Measurements from ENCODE around the gene OR2B2. TPM values are rescaled to one million over a fixed set of nuclear protein-coding genes. Genes with fewer than 3 reads are reported as not detected.

The OR2B2 gene
- total RNA-seq, 1 donor from 2014 or later = not detected

DNA sequence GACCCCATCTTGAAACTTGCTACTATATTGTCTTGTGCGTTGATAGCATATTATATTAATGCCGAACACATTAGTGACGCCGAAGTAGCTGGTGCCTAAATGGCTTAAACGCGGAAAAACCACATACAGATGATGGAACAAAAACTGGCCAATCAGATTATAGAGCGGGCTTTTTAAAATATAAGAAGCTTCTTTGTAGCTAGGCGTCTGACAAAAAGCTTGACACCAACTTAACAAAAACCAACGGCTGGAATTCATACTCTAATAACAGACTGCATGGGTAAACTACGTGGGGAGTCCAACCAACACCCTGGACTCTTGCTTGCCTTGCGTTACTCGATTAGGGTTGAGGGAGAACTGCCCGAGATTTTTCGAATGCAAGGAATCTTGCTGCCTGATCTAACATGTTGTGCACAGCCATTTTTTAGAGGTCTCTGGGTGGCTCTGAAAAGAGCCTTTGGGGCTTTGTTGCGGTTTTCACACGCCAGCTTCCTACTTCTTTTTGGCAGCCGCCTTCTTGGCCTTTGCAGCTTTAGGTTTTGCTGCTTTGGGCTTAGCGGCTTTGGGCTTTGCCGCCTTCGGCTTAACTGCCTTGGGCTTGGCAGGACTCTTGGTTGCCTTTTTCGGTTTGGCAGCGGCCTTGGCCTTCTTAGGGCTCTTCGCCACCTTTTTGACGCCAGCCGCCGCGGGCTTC is 45.7 kb downstream of the OR2B2 start:
- no peaks in the 10 kb centered on the region for H3K27me3 Mint-ChIP-seq
- TF ChIP-seq, protein P1, sequence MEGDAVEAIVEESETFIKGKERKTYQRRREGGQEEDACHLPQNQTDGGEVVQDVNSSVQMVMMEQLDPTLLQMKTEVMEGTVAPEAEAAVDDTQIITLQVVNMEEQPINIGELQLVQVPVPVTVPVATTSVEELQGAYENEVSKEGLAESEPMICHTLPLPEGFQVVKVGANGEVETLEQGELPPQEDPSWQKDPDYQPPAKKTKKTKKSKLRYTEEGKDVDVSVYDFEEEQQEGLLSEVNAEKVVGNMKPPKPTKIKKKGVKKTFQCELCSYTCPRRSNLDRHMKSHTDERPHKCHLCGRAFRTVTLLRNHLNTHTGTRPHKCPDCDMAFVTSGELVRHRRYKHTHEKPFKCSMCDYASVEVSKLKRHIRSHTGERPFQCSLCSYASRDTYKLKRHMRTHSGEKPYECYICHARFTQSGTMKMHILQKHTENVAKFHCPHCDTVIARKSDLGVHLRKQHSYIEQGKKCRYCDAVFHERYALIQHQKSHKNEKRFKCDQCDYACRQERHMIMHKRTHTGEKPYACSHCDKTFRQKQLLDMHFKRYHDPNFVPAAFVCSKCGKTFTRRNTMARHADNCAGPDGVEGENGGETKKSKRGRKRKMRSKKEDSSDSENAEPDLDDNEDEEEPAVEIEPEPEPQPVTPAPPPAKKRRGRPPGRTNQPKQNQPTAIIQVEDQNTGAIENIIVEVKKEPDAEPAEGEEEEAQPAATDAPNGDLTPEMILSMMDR (IDR thresholded peaks at IDR 0.05; ENCODE audit: unreplicated experiment) = no peak
- no peak for DNase-seq (ENCODE audit: low spot score, unreplicated experiment)
- H3K27ac Mint-ChIP-seq = peak overlapping the region; percentile 98
- H3K4me1 Mint-ChIP-seq (ENCODE audit: low read depth) = peaks cover 24% of the 10 kb centered on the region
- H3K36me3 Mint-ChIP-seq (ENCODE audit: insufficient read depth) = peaks cover 10% of the 10 kb centered on the region
- peak overlapping the region; percentile 82 for H3K4me3 Mint-ChIP-seq (ENCODE audit: low read depth)
- peaks cover 11% of the 10 kb centered on the region for H3K9me3 Mint-ChIP-seq (ENCODE audit: low read depth)

DNA sequence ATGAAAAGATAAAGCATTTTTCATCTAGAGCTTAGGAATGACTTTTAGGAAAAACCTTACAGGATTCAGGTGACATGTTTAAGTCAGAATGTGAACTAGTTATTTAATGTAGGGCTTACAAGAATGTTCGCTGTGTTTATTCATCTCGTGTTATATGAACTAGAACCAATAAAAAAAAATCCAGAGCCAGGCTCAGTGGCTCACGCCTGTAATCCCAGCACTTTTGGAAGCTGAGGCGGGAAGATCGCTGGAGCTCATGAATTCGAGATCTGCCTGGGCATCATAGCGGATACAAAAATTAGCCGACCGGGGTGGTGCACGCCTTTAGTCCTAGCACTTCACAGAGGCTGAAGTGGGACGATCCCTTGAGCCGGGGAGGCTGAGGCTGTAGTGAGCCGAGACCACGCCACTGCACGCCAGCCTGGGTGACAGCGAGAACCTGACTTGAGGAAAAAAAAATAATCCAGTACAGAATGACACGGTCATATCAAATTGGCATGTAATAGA is 46.3 kb downstream of the OR2B2 start:
- peaks cover 11% of the 10 kb centered on the region for H3K9me3 Mint-ChIP-seq (ENCODE audit: low read depth)
- no peak for DNase-seq (ENCODE audit: low spot score, unreplicated experiment)
- H3K27ac Mint-ChIP-seq = peak overlapping the region; percentile 98
- TF ChIP-seq, protein P1 (IDR thresholded peaks at IDR 0.05; ENCODE audit: unreplicated experiment) = no peak
- peaks cover 18% of the 10 kb centered on the region for H3K4me1 Mint-ChIP-seq (ENCODE audit: low read depth)
- H3K4me3 Mint-ChIP-seq (ENCODE audit: low read depth) = peak overlapping the region; percentile 82
- H3K27me3 Mint-ChIP-seq = no peaks in the 10 kb centered on the region
- peaks cover 10% of the 10 kb centered on the region for H3K36me3 Mint-ChIP-seq (ENCODE audit: insufficient read depth)

DNA sequence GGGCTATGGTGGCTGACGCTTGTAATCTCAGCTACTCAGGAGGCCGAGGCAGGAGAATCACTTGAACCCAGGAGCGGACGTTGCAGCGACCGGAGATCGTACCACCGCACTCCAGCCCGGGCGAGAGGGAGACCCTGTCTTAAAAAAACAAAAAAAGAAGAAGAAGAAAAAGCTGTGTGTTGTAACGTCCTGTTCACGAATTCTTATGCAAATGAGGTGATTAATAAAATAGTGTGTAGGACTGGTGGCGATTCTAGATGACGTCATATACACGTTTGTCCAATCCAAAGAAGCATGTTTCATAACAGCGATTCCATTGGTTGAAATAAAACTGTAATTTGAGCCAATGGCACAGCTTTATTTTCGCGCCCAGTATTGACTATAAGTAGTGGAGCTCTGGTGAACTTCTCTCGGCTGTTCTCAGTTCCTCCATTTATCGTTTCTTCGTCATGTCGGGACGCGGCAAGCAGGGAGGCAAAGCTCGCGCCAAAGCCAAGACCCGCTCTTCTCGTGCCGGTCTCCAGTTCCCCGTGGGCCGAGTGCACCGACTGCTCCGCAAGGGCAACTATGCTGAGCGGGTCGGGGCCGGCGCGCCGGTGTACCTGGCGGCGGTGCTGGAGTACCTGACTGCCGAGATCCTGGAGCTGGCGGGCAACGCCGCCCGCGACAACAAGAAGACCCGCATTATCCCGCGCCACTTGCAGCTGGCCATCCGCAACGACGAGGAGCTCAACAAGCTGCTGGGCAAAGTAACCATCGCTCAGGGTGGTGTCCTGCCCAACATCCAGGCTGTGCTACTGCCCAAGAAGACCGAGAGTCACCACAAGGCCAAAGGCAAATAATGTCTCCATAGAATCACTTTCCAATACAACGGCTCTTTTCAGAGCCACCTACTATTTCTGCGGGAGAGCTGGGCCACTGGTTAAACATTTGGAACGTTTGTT is 47.0 kb downstream of the OR2B2 start:
- Mint-ChIP-seq H3K27ac (peak overlapping the region; percentile 98), H3K4me1 (ENCODE audit: low read depth) (peaks cover 14% of the 10 kb centered on the region), H3K9me3 (ENCODE audit: low read depth) (peaks cover 11% of the 10 kb centered on the region), H3K4me3 (ENCODE audit: low read depth) (peak overlapping the region; percentile 82), H3K27me3 (no peaks in the 10 kb centered on the region), H3K36me3 (ENCODE audit: insufficient read depth) (peaks cover 10% of the 10 kb centered on the region)
- TF ChIP-seq, protein P1 (IDR thresholded peaks at IDR 0.05; ENCODE audit: unreplicated experiment) = no peak
- peak; percentile 40 for DNase-seq (ENCODE audit: low spot score, unreplicated experiment)

DNA sequence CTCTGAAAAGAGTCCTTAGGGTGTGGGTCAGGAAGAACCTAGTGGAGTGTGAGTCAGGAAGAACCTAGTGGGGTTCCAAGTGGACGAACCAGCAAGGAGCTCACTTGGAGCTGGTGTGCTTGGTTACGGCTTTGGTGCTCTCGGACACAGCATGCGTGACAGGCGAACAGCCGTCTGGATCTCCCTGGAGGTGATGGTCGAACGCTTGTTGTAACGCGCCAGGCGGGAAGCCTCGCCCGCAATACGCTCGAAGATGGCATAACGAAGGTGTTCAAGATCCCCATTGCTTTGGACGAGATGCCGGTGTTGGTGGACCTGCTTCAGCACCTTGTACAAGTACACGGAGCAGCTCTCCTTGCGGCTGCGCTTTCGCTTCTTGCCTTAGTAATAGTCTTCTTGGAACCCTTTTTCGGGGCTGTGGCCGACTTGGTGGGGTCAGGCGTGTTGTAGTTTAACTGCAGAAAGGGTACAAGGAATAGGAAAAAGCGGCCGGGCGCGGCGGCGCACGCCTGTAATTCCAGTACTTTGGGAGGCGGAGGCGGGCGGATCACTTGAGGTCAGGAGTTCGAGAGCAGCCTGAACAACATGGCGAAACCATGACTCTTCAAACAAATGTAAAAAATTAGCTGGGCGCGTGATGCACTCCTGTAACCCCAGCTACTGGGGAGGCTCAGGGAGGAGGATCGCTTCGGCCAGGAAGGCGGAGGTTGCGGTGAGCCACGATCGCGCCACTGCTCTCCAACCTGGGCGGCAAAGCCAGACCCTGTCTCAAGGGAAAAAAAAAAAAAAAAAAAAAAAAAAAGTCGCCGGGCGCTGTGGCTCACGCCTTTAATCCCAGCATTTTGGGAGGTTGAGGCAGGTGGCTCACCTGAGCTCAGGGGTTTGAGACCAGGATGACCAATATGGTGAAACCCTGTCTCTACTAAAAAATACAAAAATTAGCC is 48.0 kb downstream of the OR2B2 start:
- H3K36me3 Mint-ChIP-seq (ENCODE audit: insufficient read depth) = peaks cover 10% of the 10 kb centered on the region
- peak overlapping the region; percentile 82 for H3K4me3 Mint-ChIP-seq (ENCODE audit: low read depth)
- H3K27me3 Mint-ChIP-seq = no peaks in the 10 kb centered on the region
- H3K4me1 Mint-ChIP-seq (ENCODE audit: low read depth) = peaks cover 14% of the 10 kb centered on the region
- TF ChIP-seq, protein P1 (IDR thresholded peaks at IDR 0.05; ENCODE audit: unreplicated experiment) = no peak
- peak overlapping the region; percentile 98 for H3K27ac Mint-ChIP-seq
- no peak for DNase-seq (ENCODE audit: low spot score, unreplicated experiment)
- peaks cover 11% of the 10 kb centered on the region for H3K9me3 Mint-ChIP-seq (ENCODE audit: low read depth)
